CD4-positive, alpha-beta T cell treated with Interleukin-15 for 1 hour (primary cell): ENCODE results near the gene TGFB2.

Source experiments
- DNase-seq: peaks from one replicate; pipeline ENCODE4 v3.0.0-alpha.2; 2020

The TGFB2 gene

DNA sequence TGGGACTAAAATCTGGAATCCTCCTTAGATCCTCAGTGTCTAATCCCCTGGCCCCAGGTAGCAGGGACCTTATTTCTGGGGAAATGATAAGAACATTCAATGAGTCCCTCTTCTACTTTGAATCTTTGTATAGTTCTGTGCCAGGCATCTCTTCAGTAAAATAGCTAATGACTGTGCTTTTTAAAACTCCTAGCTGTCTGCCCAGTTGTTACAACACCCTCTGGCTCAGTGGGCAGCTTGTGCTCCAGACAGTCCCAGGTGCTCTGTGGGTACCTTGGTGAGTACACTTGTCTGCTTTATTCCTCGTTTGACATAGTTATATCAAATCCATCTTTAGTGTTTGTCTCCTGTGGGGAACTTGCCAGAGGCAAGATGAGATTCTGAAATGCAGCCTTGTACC is 18.0 kb downstream of the TGFB2 start:
- DNase-seq = no peak

GRCh38 chr1:218364028-218364710 is 19.0 kb downstream of the TGFB2 start:
- no peak for DNase-seq

DNA sequence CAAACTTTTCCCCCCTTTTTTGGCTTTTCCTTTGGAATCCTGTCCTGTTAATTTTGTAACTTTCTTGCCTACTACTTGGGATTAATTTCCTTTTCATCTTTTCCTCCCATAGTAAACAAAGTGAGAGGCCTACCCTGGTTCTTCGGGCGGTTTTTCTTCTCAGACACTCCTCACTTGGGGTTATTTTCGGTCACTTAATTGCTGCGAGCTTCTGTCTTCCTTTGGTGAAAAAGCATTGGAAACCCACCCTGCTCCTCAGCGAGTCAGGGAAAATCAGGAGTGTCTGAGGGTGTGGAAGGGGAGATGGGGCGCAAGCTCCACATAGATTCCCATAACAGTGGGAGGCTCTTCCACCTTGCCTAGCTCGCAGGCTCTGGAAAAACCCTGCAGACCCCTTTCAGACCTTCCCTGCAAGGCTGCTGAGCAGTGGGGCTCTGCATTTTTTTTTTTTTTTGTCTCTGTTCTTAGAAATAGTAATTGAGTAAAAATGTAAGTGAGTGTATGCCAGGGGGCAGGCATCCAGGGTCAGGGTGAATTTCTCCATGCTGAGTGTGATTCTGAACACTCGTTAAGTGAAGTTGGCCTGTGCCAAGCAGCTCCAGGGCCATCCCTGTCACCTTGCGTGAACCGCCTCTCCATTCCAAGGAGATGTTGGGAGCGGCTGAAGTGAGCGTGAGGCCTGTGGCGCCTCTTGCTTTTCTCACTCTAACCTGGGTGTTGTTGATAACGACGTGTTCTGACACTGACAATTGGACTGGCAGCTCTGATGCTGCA is 20.3 kb downstream of the TGFB2 start:
- no peak for DNase-seq

GRCh38 chr1:218366322-218367052 is 21.4 kb downstream of the TGFB2 start:
- DNase-seq = no peak

DNA sequence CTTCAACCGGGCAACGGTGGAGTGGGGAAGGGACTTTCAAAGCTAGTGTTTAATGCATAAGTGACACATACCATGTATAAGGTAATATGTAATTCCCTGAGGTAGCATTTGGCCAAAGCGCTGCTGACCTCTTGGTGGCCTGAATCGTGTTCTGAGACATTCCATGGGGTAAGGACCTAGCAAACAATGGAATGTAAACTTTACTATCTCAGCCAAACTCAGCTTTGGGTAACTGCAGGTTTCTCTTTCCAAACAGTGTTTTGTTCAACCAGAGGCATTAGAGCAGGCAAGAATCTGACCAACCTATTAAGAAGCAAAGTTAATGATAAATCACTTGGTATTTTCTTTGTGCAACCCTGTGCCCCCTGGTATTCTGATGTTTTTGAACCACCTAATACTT is 22.0 kb downstream of the TGFB2 start:
- no peak for DNase-seq

GRCh38 chr1:218368686-218369085 is 23.6 kb downstream of the TGFB2 start:
- no peak for DNase-seq

DNA sequence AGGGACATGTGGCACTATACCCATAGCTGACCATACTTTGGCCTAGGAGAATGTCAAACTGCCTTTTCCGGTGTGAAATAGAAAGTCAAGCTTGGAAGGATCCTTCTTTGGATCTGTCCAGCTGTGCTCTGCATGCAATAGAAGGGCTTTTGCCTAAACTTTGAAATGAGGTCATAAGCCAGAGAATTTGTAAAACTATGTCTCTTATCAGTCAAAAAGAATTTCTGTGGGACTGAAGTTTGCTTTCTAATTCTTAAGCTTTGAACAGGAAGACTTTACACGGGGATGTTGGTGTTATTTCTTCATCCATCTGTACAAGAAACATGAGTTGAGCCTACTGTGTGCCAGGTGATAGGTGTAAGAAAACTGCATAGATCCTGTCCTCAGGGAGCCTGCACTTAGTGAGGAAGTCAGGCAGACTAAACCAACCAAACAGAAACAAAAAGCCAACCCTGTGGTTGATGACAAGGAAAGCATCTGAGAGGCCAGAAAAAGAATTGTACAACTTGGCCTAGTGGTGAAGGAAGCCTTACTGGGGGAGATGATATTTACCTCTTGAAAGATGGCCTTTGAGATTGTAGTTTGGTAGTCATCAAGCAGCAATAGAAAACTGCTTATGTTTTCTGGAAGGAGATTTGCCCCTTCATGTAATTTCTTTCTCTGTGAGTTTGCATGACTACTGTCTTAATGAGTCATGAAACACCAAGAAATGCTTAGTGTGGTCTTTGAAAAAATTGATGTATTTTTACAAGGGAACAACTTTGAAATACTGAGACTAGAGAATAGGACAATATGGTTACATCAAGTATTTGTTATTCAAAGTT is 24.8 kb downstream of the TGFB2 start:
- no peak for DNase-seq

GRCh38 chr1:218371927-218372672 is 27.0 kb downstream of the TGFB2 start:
- DNase-seq = no peak

- DNase-seq = no peak
These were observed 29.5 kb downstream of the TGFB2 start for GRCh38 chr1:218374401-218375353.

DNA sequence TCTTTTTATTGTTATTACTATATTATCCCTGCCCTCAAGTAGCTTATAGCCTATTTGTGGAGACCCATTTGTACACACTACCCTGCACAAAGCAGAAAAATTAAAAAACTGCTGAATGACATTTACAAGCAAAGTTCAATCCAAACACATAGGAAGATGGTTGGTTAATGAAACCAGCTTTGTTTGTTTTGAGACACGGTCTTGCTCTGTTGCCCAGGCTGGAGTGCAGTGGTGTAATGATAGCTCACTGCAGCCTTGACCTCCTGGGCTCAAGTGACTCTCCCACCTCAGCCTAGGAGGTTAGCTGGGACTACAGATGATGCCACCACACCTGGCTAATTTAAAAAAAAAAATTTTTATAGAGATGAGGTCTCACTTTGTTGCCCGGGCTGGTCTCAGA is 31.6 kb downstream of the TGFB2 start:
- DNase-seq = no peak

DNA sequence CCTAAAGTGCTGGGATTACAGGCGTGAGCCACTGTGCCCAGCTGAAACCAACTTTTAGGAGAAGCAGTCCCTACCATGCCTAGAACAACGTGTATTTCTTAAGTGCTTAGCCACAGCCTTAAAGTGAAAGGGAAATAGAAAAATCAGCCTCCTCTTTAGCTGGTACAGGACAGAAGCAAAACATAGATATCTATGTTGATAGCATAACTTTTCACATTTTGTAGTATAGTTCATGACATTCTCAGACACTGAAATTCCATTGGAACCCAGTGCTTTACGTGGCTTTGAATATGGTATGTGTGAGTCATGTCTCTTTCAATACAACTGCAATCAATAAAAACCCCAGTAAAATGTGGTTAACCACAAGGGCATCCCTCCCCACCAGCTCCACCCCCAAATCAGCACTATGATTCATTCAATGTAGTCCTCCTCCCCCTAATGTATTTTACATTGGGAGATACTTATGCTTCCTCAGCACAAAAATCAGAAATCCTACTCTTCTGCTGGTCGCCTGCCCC is 32.1 kb downstream of the TGFB2 start:
- DNase-seq = peak; percentile 26

GRCh38 chr1:218380125-218380977 is 35.2 kb downstream of the TGFB2 start:
- DNase-seq = no peak

DNA sequence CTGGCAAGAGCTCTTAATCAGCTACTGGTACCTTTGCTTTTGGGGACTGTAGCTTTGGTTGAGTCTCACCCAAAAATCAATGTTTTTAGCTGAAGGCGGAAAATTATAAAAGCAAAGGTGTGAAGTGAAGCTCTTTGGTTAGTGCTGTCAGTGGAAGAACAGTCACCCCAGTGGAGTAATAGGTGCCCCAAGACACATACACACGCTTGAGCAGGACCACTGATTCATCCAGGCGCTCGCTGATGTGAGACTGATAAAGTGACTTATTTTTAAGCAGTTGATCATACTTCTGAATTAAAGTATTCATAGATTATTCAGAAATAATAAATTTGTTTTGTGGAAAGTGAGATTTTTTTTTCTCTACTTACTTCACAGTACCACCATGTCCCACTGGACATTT is 37.1 kb downstream of the TGFB2 start:
- DNase-seq = no peak

DNA sequence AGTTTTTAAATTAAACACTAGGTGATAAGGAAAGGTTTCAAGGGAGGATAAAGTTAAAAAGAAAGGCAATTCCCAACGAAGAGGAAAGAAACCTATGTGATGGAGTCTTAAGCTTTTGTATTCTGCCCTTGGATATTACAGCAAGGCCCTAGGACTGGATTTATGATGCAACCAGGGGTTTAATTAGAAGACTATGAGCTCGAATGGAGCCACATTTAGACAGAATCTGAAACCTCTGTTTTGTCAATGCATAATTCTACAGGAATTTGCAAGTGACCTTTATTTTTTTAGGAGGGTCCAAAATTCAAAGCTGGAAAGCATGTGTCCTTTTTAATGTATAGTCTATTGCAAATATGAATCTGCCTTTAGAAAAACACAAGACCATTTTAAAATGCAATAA is 37.9 kb downstream of the TGFB2 start:
- no peak for DNase-seq

GRCh38 chr1:218383681-218384080 is 38.5 kb downstream of the TGFB2 start:
- no peak for DNase-seq

- DNase-seq = no peak
These were observed 39.5 kb downstream of the TGFB2 start for GRCh38 chr1:218384581-218384993.

- no peak for DNase-seq
These were observed 43.5 kb downstream of the TGFB2 start for GRCh38 chr1:218388591-218388990.

GRCh38 chr1:218390618-218391017 is 45.5 kb downstream of the TGFB2 start:
- DNase-seq = no peak

GRCh38 chr1:218392780-218393179 is 47.6 kb downstream of the TGFB2 start:
- DNase-seq = no peak

DNA sequence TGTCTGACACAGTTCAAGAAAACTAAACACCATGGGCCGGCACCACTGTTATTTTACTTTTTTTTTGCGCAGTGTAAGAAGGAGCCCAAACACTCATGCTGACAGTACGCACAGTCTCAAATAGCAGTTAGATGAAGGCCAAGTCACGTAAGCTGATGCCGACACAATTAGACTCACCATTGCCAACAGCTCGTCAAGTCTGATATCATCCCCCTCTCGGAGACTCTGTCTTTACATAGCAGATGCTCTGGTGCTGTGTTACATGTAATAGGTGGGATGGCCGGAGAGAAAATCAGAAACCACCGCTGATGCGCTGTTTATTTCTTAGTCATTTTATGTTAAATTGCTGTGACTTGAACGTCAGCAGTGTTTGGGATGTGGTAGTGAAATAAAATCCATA is 49.3 kb downstream of the TGFB2 start:
- no peak for DNase-seq
